ENCODE data around the gene NPPC. TPM values are rescaled to one million over a fixed set of nuclear protein-coding genes. Genes with fewer than 3 reads are reported as not detected.

The NPPC gene
- total RNA-seq, 2 donors from 2014 or later = not detected

GRCh38 chr2:231907765-231908164 is 18.4 kb downstream of the NPPC start:
- no peak for DNase-seq
- Mint-ChIP-seq H3K36me3 (ENCODE audit: low read depth) (no peaks in the 10 kb centered on the region), H3K27ac (no peak overlapping the region), H3K4me3 (no peak overlapping the region), H3K4me1 (peaks cover 6% of the 10 kb centered on the region), H3K27me3 (peaks cover 4% of the 10 kb centered on the region)
- no peaks in the 10 kb centered on the region for H3K9me3 ChIP-seq (ENCODE audit: control insufficient read depth, low read length, poor library complexity, severe bottlenecking)
- no peak for ATAC-seq

GRCh38 chr2:231905026-231905425 is 21.2 kb downstream of the NPPC start:
- Mint-ChIP-seq H3K4me3 (no peak overlapping the region), H3K27ac (no peak overlapping the region), H3K27me3 (peaks cover 9% of the 10 kb centered on the region), H3K36me3 (ENCODE audit: low read depth) (no peaks in the 10 kb centered on the region), H3K4me1 (peaks cover 5% of the 10 kb centered on the region)
- ATAC-seq (no peak), DNase-seq (no peak)
- no peaks in the 10 kb centered on the region for H3K9me3 ChIP-seq (ENCODE audit: control insufficient read depth, low read length, poor library complexity, severe bottlenecking)

GRCh38 chr2:231904161-231904611 is 22.0 kb downstream of the NPPC start:
- no peaks in the 10 kb centered on the region for H3K9me3 ChIP-seq (ENCODE audit: control insufficient read depth, low read length, poor library complexity, severe bottlenecking)
- Mint-ChIP-seq H3K27me3 (peaks cover 9% of the 10 kb centered on the region), H3K36me3 (ENCODE audit: low read depth) (no peaks in the 10 kb centered on the region), H3K4me1 (peaks cover 2% of the 10 kb centered on the region), H3K4me3 (no peak overlapping the region), H3K27ac (no peak overlapping the region)
- no peak for ATAC-seq
- DNase-seq = no peak

GRCh38 chr2:231902598-231902997 is 23.6 kb downstream of the NPPC start:
- H3K9me3 ChIP-seq (ENCODE audit: control insufficient read depth, low read length, poor library complexity, severe bottlenecking) = no peaks in the 10 kb centered on the region
- peaks cover 9% of the 10 kb centered on the region for H3K27me3 Mint-ChIP-seq
- H3K4me3 Mint-ChIP-seq = no peak overlapping the region
- no peak for ATAC-seq
- DNase-seq = no peak
- no peaks in the 10 kb centered on the region for H3K36me3 Mint-ChIP-seq (ENCODE audit: low read depth)
- H3K27ac Mint-ChIP-seq = no peak overlapping the region
- peaks cover 2% of the 10 kb centered on the region for H3K4me1 Mint-ChIP-seq

GRCh38 chr2:231900972-231901371 is 25.2 kb downstream of the NPPC start:
- no peak for DNase-seq
- peaks cover 5% of the 10 kb centered on the region for H3K27me3 Mint-ChIP-seq
- H3K4me3 Mint-ChIP-seq = no peak overlapping the region
- ATAC-seq = no peak
- no peaks in the 10 kb centered on the region for H3K36me3 Mint-ChIP-seq (ENCODE audit: low read depth)
- no peaks in the 10 kb centered on the region for H3K9me3 ChIP-seq (ENCODE audit: control insufficient read depth, low read length, poor library complexity, severe bottlenecking)
- H3K4me1 Mint-ChIP-seq = peaks cover 2% of the 10 kb centered on the region
- H3K27ac Mint-ChIP-seq = no peak overlapping the region

GRCh38 chr2:231900486-231900942 is 25.7 kb downstream of the NPPC start:
- no peaks in the 10 kb centered on the region for H3K9me3 ChIP-seq (ENCODE audit: control insufficient read depth, low read length, poor library complexity, severe bottlenecking)
- Mint-ChIP-seq H3K4me1 (peaks cover 2% of the 10 kb centered on the region), H3K4me3 (no peak overlapping the region), H3K27me3 (peaks cover 5% of the 10 kb centered on the region), H3K27ac (no peak overlapping the region), H3K36me3 (ENCODE audit: low read depth) (no peaks in the 10 kb centered on the region)
- ATAC-seq (peak; percentile 37), DNase-seq (peak; percentile 19 to 45 (median 38))

- no peak for ATAC-seq
- Mint-ChIP-seq H3K27me3 (peaks cover 11% of the 10 kb centered on the region), H3K27ac (no peak overlapping the region), H3K36me3 (ENCODE audit: low read depth) (no peaks in the 10 kb centered on the region), H3K4me3 (peak overlapping the region; percentile 44), H3K4me1 (no peaks in the 10 kb centered on the region)
- no peak for DNase-seq
- H3K9me3 ChIP-seq (ENCODE audit: control insufficient read depth, low read length, poor library complexity, severe bottlenecking) = no peaks in the 10 kb centered on the region
Measured at GRCh38 chr2:231894566-231895380, 31.4 kb downstream of the NPPC start.

- no peak for DNase-seq
- Mint-ChIP-seq H3K4me3 (no peak overlapping the region), H3K36me3 (ENCODE audit: low read depth) (no peaks in the 10 kb centered on the region), H3K27me3 (peaks cover 31% of the 10 kb centered on the region), H3K27ac (no peak overlapping the region), H3K4me1 (no peaks in the 10 kb centered on the region)
- ATAC-seq = no peak
- H3K9me3 ChIP-seq (ENCODE audit: control insufficient read depth, low read length, poor library complexity, severe bottlenecking) = no peaks in the 10 kb centered on the region
Measured at GRCh38 chr2:231891514-231891905, 34.7 kb downstream of the NPPC start.

GRCh38 chr2:231890896-231891513 is 35.2 kb downstream of the NPPC start:
- peaks cover 36% of the 10 kb centered on the region for H3K27me3 Mint-ChIP-seq
- DNase-seq (no peak), ATAC-seq (no peak)
- no peak overlapping the region for H3K27ac Mint-ChIP-seq
- no peaks in the 10 kb centered on the region for H3K9me3 ChIP-seq (ENCODE audit: control insufficient read depth, low read length, poor library complexity, severe bottlenecking)
- no peak overlapping the region for H3K4me3 Mint-ChIP-seq
- no peaks in the 10 kb centered on the region for H3K36me3 Mint-ChIP-seq (ENCODE audit: low read depth)
- no peaks in the 10 kb centered on the region for H3K4me1 Mint-ChIP-seq

- H3K27me3 Mint-ChIP-seq = peaks cover 60% of the 10 kb centered on the region
- H3K27ac Mint-ChIP-seq = no peak overlapping the region
Measured at GRCh38 chr2:231887756-231888155, 38.4 kb downstream of the NPPC start.

GRCh38 chr2:231886071-231886681 is 40.0 kb downstream of the NPPC start:
- H3K27me3 Mint-ChIP-seq = peaks cover 70% of the 10 kb centered on the region
- H3K4me3 Mint-ChIP-seq = no peak overlapping the region
- DNase-seq = no peak
- H3K9me3 ChIP-seq (ENCODE audit: control insufficient read depth, low read length, poor library complexity, severe bottlenecking) = no peaks in the 10 kb centered on the region
- ATAC-seq = no peak
- peaks cover 7% of the 10 kb centered on the region for H3K36me3 Mint-ChIP-seq (ENCODE audit: low read depth)
- H3K27ac Mint-ChIP-seq = no peak overlapping the region
- peaks cover 3% of the 10 kb centered on the region for H3K4me1 Mint-ChIP-seq

More at GRCh38 chr2:231887756-231888155, 38.4 kb downstream of the NPPC start:
- DNase-seq (no peak), ATAC-seq (no peak)
- Mint-ChIP-seq H3K4me3 (no peak overlapping the region), H3K4me1 (no peaks in the 10 kb centered on the region), H3K36me3 (ENCODE audit: low read depth) (peaks cover 4% of the 10 kb centered on the region)
- H3K9me3 ChIP-seq (ENCODE audit: control insufficient read depth, low read length, poor library complexity, severe bottlenecking) = no peaks in the 10 kb centered on the region

GRCh38 chr2:231884438-231885140 is 41.6 kb downstream of the NPPC start:
- Mint-ChIP-seq H3K36me3 (ENCODE audit: low read depth) (peaks cover 7% of the 10 kb centered on the region), H3K4me1 (peaks cover 3% of the 10 kb centered on the region), H3K4me3 (no peak overlapping the region), H3K27me3 (peaks cover 72% of the 10 kb centered on the region), H3K27ac (no peak overlapping the region)
- ATAC-seq = no peak
- DNase-seq = no peak
- no peaks in the 10 kb centered on the region for H3K9me3 ChIP-seq (ENCODE audit: control insufficient read depth, low read length, poor library complexity, severe bottlenecking)

GRCh38 chr2:231883468-231883881 is 42.7 kb downstream of the NPPC start:
- H3K36me3 Mint-ChIP-seq (ENCODE audit: low read depth) = peaks cover 7% of the 10 kb centered on the region
- no peak for DNase-seq
- peaks cover 63% of the 10 kb centered on the region for H3K27me3 Mint-ChIP-seq

More at GRCh38 chr2:231883468-231883881, 42.7 kb downstream of the NPPC start:
- H3K9me3 ChIP-seq (ENCODE audit: control insufficient read depth, low read length, poor library complexity, severe bottlenecking) = no peaks in the 10 kb centered on the region
- no peak for ATAC-seq
- no peak overlapping the region for H3K27ac Mint-ChIP-seq
- no peak overlapping the region for H3K4me3 Mint-ChIP-seq
- peaks cover 3% of the 10 kb centered on the region for H3K4me1 Mint-ChIP-seq

Measured in T-helper 17 cell (primary cell).